Type B pancreatic cell (in vitro differentiated cells): ENCODE measurements around the gene SPATC1L. TPM values are rescaled to one million over a fixed set of nuclear protein-coding genes. Genes with fewer than 3 reads are reported as not detected.

Experiments used
- DNase-seq: peaks from one replicate; pipeline ENCODE4 v3.0.0; 2021; ENCODE audit warnings: mixed read lengths; ENCODE audit not compliant: unreplicated experiment; ENCODE audit errors: extremely low spot score
- H3K27ac Mint-ChIP-seq: 2 replicates; pipeline ENCODE4 v1.8.0; 2021; ENCODE audit warnings: mild to moderate bottlenecking, mixed read lengths
- H3K27me3 Mint-ChIP-seq: 2 replicates; pipeline ENCODE4 v1.8.0; 2021; ENCODE audit warnings: mixed read lengths
- H3K36me3 Mint-ChIP-seq: 2 replicates; pipeline ENCODE4 v1.8.0; 2021; ENCODE audit warnings: mixed read lengths
- H3K4me1 Mint-ChIP-seq: one replicate; pipeline ENCODE4 v1.8.0; 2021; ENCODE audit warnings: mixed read lengths; ENCODE audit not compliant: unreplicated experiment
- H3K4me3 Mint-ChIP-seq: 2 replicates; pipeline ENCODE4 v1.8.0; 2021; ENCODE audit warnings: mild to moderate bottlenecking, mixed read lengths
- H3K9me3 Mint-ChIP-seq: 2 replicates; pipeline ENCODE4 v1.8.0; 2021; ENCODE audit warnings: mixed read lengths
- CTCF ChIP-seq: fragments of 200-600 bp; sonication (generic); conservative IDR thresholded peaks from 2 replicates; pipeline ENCODE4 v1.5.0; 2021; ENCODE audit warnings: antibody characterized with exemption, mild to moderate bottlenecking
- total RNA-seq: library from RNA; stranded (reverse); gene quantifications from 2 replicates; pipeline ENCODE4 v1.2.1, GENCODE V29; 2021; ENCODE audit warnings: low replicate concordance

Gene SPATC1L
- total RNA-seq, 1 donor from 2014 or later, result 24.7 TPM

- Mint-ChIP-seq H3K9me3 (no peaks in the 10 kb centered on the region), H3K27ac (peak overlapping the region; percentile 88), H3K4me1 (peaks cover 21% of the 10 kb centered on the region), H3K4me3 (peak overlapping the region; percentile 46), H3K27me3 (no peaks in the 10 kb centered on the region), H3K36me3 (peaks cover 5% of the 10 kb centered on the region)
- DNase-seq, result no peak
- no peak for TF ChIP-seq CTCF
Measured at GRCh38 chr21:46189213-46189958, 5.1 kb upstream of the SPATC1L start.

GRCh38 chr21:46188226-46189212 lies 4.3 kb upstream of the SPATC1L start:
- H3K9me3 Mint-ChIP-seq, result no peaks in the 10 kb centered on the region
- H3K36me3 Mint-ChIP-seq, result peaks cover 2% of the 10 kb centered on the region
- no peaks in the 10 kb centered on the region for H3K27me3 Mint-ChIP-seq
- peak overlapping the region; percentile 88 for H3K27ac Mint-ChIP-seq
- TF ChIP-seq CTCF, result no peak
- peaks cover 21% of the 10 kb centered on the region for H3K4me1 Mint-ChIP-seq
- DNase-seq, result no peak
- peak overlapping the region; percentile 46 for H3K4me3 Mint-ChIP-seq

- TF ChIP-seq CTCF, result no peak
- peaks cover 21% of the 10 kb centered on the region for H3K4me1 Mint-ChIP-seq
- no peaks in the 10 kb centered on the region for H3K27me3 Mint-ChIP-seq
- no peaks in the 10 kb centered on the region for H3K9me3 Mint-ChIP-seq
- H3K27ac Mint-ChIP-seq, result peak overlapping the region; percentile 88
- H3K4me3 Mint-ChIP-seq, result peak overlapping the region; percentile 0
- no peaks in the 10 kb centered on the region for H3K36me3 Mint-ChIP-seq
- DNase-seq, result no peak
Measured at GRCh38 chr21:46187814-46188213, 3.6 kb upstream of the SPATC1L start.

GRCh38 chr21:46187261-46187660 lies 3.0 kb upstream of the SPATC1L start:
- DNase-seq, result no peak
- H3K9me3 Mint-ChIP-seq, result no peaks in the 10 kb centered on the region
- no peak for TF ChIP-seq CTCF
- no peaks in the 10 kb centered on the region for H3K27me3 Mint-ChIP-seq
- no peaks in the 10 kb centered on the region for H3K36me3 Mint-ChIP-seq
- H3K27ac Mint-ChIP-seq, result no peak overlapping the region
- peaks cover 21% of the 10 kb centered on the region for H3K4me1 Mint-ChIP-seq
- no peak overlapping the region for H3K4me3 Mint-ChIP-seq

GRCh38 chr21:46185716-46186115 lies 1.5 kb upstream of the SPATC1L start:
- peak overlapping the region; percentile 95 for H3K27ac Mint-ChIP-seq
- H3K27me3 Mint-ChIP-seq, result no peaks in the 10 kb centered on the region
- no peaks in the 10 kb centered on the region for H3K36me3 Mint-ChIP-seq
- peak overlapping the region; percentile 94 for H3K4me3 Mint-ChIP-seq
- no peak for DNase-seq
- H3K4me1 Mint-ChIP-seq, result peaks cover 21% of the 10 kb centered on the region
- no peak for TF ChIP-seq CTCF
- no peaks in the 10 kb centered on the region for H3K9me3 Mint-ChIP-seq
